ENCODE measurements around the gene PEAK1.

GRCh38 chr15:77180270-77180669 lies 239.6 kb downstream of the PEAK1 start:
- TF ChIP-seq CTCF (IDR thresholded peaks at IDR 0.05) (no peak), POLR2AphosphoS5 (IDR thresholded peaks at IDR 0.05) (no peak)
